ENCODE results near the gene TSHB.
"Not testable (repeated sequence)": the region's sequence is repeated elsewhere in the genome, so short reads cannot be mapped to it uniquely, and the experiment has no call there.

Gene TSHB

GRCh38 chr1:115029526-115029925 lies at the start of gene TSHB:
Gene TSHB, plus strand, starts transcription at chr1:115029826. Its CDS starts 3,537 bp downstream, at chr1:115033363.
- no peak within 1 kb of the TSS for H3K4me3 ChIP-seq (ENCODE audit: low read length)
- no peak within 1 kb of the TSS for H3K27ac ChIP-seq (ENCODE audit: low read length)
- no peaks in the 10 kb centered on the region for H3K4me1 ChIP-seq (ENCODE audit: insufficient read depth, low read length)
- H3K9ac ChIP-seq (ENCODE audit: low read depth, low read length) = no peak within 1 kb of the TSS
- no peaks in the 10 kb centered on the region for H3K9me3 ChIP-seq (ENCODE audit: insufficient read depth, low read depth, low read length)
- no peaks in the 10 kb centered on the region for H3K27me3 ChIP-seq (ENCODE audit: insufficient read depth, low read length)
- no peaks in the 10 kb centered on the region for H3K36me3 ChIP-seq (ENCODE audit: insufficient read depth, low read depth, low read length)

GRCh38 chr1:114982251-114982650 lies 47.4 kb upstream of the TSHB start:
- Histone ChIP-seq H3K27me3 (ENCODE audit: insufficient read depth, low read length) (no peaks in the 10 kb centered on the region), H3K9ac (ENCODE audit: low read depth, low read length) (no peak overlapping the region), H3K36me3 (ENCODE audit: insufficient read depth, low read depth, low read length) (no peaks in the 10 kb centered on the region), H3K27ac (ENCODE audit: low read length) (no peak overlapping the region), H3K4me3 (ENCODE audit: low read length) (no peak overlapping the region), H3K9me3 (ENCODE audit: insufficient read depth, low read depth, low read length) (no peaks in the 10 kb centered on the region), H3K4me1 (ENCODE audit: insufficient read depth, low read length) (no peaks in the 10 kb centered on the region)

DNA sequence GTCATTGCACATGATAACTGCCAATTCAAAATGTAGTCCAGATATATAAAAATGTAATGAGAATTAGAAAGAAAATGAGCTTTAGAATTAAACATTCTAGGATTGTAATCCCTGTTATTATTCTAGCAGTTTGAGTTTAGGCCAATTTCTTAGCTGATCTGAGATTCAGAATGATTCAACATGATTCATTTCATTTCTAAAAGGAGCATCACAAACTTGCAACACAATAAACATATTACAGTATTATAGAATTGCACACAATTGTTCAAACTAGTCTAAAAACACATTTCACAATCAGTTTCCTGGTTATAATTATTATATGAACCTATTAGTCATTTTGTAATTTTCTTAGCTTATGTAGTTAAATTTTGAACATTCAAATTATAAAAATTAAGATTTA lies 43.3 kb upstream of the TSHB start:
- no peaks in the 10 kb centered on the region for H3K27me3 ChIP-seq (ENCODE audit: insufficient read depth, low read length)

DNA sequence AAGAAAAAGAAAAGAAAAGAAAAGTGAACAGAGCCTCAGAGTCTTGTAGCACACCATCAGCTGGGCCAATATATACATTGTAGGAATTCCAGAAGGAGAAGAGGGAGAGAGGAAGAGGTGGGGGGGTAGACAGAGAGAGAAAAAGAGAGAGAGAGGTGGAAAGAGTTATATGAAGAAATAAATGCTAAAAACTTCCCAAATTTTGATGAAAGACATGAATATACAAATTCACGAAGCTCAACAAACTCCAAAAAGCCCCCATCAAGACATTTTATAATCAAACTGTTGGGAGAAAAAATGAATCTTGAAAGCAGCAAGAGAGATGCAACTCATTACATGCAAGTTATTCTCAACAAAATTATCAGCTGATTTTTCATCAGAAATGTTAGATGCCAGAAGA lies 41.5 kb upstream of the TSHB start:
- no peak overlapping the region for H3K4me3 ChIP-seq (ENCODE audit: low read length)
- peaks cover 11% of the 10 kb centered on the region; the same call in 1 of the 2 replicates for H3K9me3 ChIP-seq (ENCODE audit: insufficient read depth, low read depth, low read length)
- no peaks in the 10 kb centered on the region for H3K4me1 ChIP-seq (ENCODE audit: insufficient read depth, low read length)
- H3K36me3 ChIP-seq (ENCODE audit: insufficient read depth, low read depth, low read length) = no peaks in the 10 kb centered on the region
- no peak overlapping the region for H3K27ac ChIP-seq (ENCODE audit: low read length)
- H3K9ac ChIP-seq (ENCODE audit: low read depth, low read length) = no peak overlapping the region
- H3K27me3 ChIP-seq (ENCODE audit: insufficient read depth, low read length) = no peaks in the 10 kb centered on the region

More for the DNA sequence above, 43.3 kb upstream of the TSHB start:
- H3K4me3 ChIP-seq (ENCODE audit: low read length) = no peak overlapping the region
- H3K4me1 ChIP-seq (ENCODE audit: insufficient read depth, low read length) = no peaks in the 10 kb centered on the region
- H3K36me3 ChIP-seq (ENCODE audit: insufficient read depth, low read depth, low read length) = no peaks in the 10 kb centered on the region
- H3K27ac ChIP-seq (ENCODE audit: low read length) = no peak overlapping the region
- peaks cover 11% of the 10 kb centered on the region; the same call in 1 of the 2 replicates for H3K9me3 ChIP-seq (ENCODE audit: insufficient read depth, low read depth, low read length)
- no peak overlapping the region for H3K9ac ChIP-seq (ENCODE audit: low read depth, low read length)

GRCh38 chr1:114997510-114998289 lies 31.9 kb upstream of the TSHB start:
- Histone ChIP-seq H3K9ac (ENCODE audit: low read depth, low read length) (no peak overlapping the region), H3K4me1 (ENCODE audit: insufficient read depth, low read length) (no peaks in the 10 kb centered on the region), H3K27me3 (ENCODE audit: insufficient read depth, low read length) (no peaks in the 10 kb centered on the region), H3K36me3 (ENCODE audit: insufficient read depth, low read depth, low read length) (no peaks in the 10 kb centered on the region), H3K4me3 (ENCODE audit: low read length) (no peak overlapping the region), H3K27ac (ENCODE audit: low read length) (no peak overlapping the region), H3K9me3 (ENCODE audit: insufficient read depth, low read depth, low read length) (no peaks in the 10 kb centered on the region)

- no peaks in the 10 kb centered on the region for H3K9me3 ChIP-seq (ENCODE audit: insufficient read depth, low read depth, low read length)
- H3K27ac ChIP-seq (ENCODE audit: low read length) = no peak overlapping the region
- H3K9ac ChIP-seq (ENCODE audit: low read depth, low read length) = no peak overlapping the region
- H3K4me1 ChIP-seq (ENCODE audit: insufficient read depth, low read length) = no peaks in the 10 kb centered on the region
- no peaks in the 10 kb centered on the region for H3K36me3 ChIP-seq (ENCODE audit: insufficient read depth, low read depth, low read length)
- no peak overlapping the region for H3K4me3 ChIP-seq (ENCODE audit: low read length)
- no peaks in the 10 kb centered on the region for H3K27me3 ChIP-seq (ENCODE audit: insufficient read depth, low read length)
These were observed 23.4 kb upstream of the TSHB start for GRCh38 chr1:115006191-115006590.

GRCh38 chr1:115012006-115012405 lies 17.6 kb upstream of the TSHB start:
- Histone ChIP-seq H3K9ac (ENCODE audit: low read depth, low read length) (no peak overlapping the region), H3K9me3 (ENCODE audit: insufficient read depth, low read depth, low read length) (no peaks in the 10 kb centered on the region), H3K36me3 (ENCODE audit: insufficient read depth, low read depth, low read length) (no peaks in the 10 kb centered on the region), H3K4me3 (ENCODE audit: low read length) (no peak overlapping the region), H3K27ac (ENCODE audit: low read length) (no peak overlapping the region), H3K27me3 (ENCODE audit: insufficient read depth, low read length) (no peaks in the 10 kb centered on the region), H3K4me1 (ENCODE audit: insufficient read depth, low read length) (no peaks in the 10 kb centered on the region)

- Histone ChIP-seq H3K9ac (ENCODE audit: low read depth, low read length) (no peak overlapping the region), H3K4me1 (ENCODE audit: insufficient read depth, low read length) (no peaks in the 10 kb centered on the region), H3K27me3 (ENCODE audit: insufficient read depth, low read length) (no peaks in the 10 kb centered on the region), H3K36me3 (ENCODE audit: insufficient read depth, low read depth, low read length) (no peaks in the 10 kb centered on the region), H3K27ac (ENCODE audit: low read length) (no peak overlapping the region), H3K4me3 (ENCODE audit: low read length) (no peak overlapping the region), H3K9me3 (ENCODE audit: insufficient read depth, low read depth, low read length) (no peaks in the 10 kb centered on the region)
These were observed 17.2 kb upstream of the TSHB start for GRCh38 chr1:115012434-115012833.

DNA sequence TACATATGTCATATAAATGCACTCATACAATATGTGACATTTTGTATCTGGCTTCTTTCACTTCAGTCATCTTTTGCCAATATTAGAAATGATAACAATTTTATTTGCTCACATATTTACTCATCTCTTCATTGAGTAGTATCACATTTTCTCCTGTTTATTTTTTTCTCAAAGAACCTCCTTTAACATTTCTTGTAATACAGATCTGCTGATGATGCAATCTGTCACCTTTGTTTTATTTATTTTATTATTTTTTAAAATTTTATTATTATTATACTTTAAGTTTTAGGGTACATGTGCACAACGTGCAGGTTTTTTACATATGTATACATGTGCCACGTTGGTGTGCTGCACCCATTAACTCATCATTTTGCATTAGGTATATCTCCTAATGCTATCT lies 15.8 kb upstream of the TSHB start:
- no peak overlapping the region for H3K4me3 ChIP-seq (ENCODE audit: low read length)
- H3K27ac ChIP-seq (ENCODE audit: low read length) = no peak overlapping the region
- H3K27me3 ChIP-seq (ENCODE audit: insufficient read depth, low read length) = no peaks in the 10 kb centered on the region

GRCh38 chr1:115019549-115019948 lies 10.1 kb upstream of the TSHB start:
- H3K27me3 ChIP-seq (ENCODE audit: insufficient read depth, low read length); H3K9ac ChIP-seq (ENCODE audit: low read depth, low read length); H3K4me3 ChIP-seq (ENCODE audit: low read length); H3K36me3 ChIP-seq (ENCODE audit: insufficient read depth, low read depth, low read length); H3K27ac ChIP-seq (ENCODE audit: low read length); H3K9me3 ChIP-seq (ENCODE audit: insufficient read depth, low read depth, low read length); H3K4me1 ChIP-seq (ENCODE audit: insufficient read depth, low read length): not testable (repeated sequence)

More for the DNA sequence above, 15.8 kb upstream of the TSHB start:
- Histone ChIP-seq H3K9me3 (ENCODE audit: insufficient read depth, low read depth, low read length) (no peaks in the 10 kb centered on the region), H3K4me1 (ENCODE audit: insufficient read depth, low read length) (no peaks in the 10 kb centered on the region), H3K36me3 (ENCODE audit: insufficient read depth, low read depth, low read length) (no peaks in the 10 kb centered on the region), H3K9ac (ENCODE audit: low read depth, low read length) (no peak overlapping the region)

DNA sequence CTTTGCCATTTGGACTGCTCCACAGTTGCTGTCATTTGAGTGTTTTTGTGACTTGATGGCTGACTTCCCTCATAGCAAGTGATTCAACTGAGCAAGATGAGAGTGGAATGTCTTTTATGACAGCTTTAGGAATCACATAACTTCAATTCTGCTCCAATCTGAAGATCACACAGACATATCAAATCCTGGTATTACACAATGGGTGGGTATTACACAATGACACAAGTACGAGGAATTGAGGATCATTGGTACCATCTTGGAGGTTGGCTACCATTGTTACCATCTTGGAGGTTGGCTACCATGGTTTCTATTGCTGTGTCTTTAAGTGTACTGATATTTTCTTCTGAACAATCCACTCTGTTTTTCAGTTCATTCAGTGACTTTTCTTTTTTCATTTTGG lies 8.5 kb upstream of the TSHB start:
- Histone ChIP-seq H3K4me3 (ENCODE audit: low read length) (no peak overlapping the region), H3K4me1 (ENCODE audit: insufficient read depth, low read length) (no peaks in the 10 kb centered on the region), H3K27ac (ENCODE audit: low read length) (no peak overlapping the region), H3K36me3 (ENCODE audit: insufficient read depth, low read depth, low read length) (no peaks in the 10 kb centered on the region), H3K27me3 (ENCODE audit: insufficient read depth, low read length) (no peaks in the 10 kb centered on the region), H3K9me3 (ENCODE audit: insufficient read depth, low read depth, low read length) (peaks cover 9% of the 10 kb centered on the region; the same call in 1 of the 2 replicates), H3K9ac (ENCODE audit: low read depth, low read length) (no peak overlapping the region)

GRCh38 chr1:115023593-115023992 lies 6.0 kb upstream of the TSHB start:
- H3K36me3 ChIP-seq (ENCODE audit: insufficient read depth, low read depth, low read length) = no peaks in the 10 kb centered on the region
- no peaks in the 10 kb centered on the region for H3K27me3 ChIP-seq (ENCODE audit: insufficient read depth, low read length)
- H3K27ac ChIP-seq (ENCODE audit: low read length) = no peak overlapping the region
- H3K4me1 ChIP-seq (ENCODE audit: insufficient read depth, low read length) = no peaks in the 10 kb centered on the region
- no peak overlapping the region for H3K9ac ChIP-seq (ENCODE audit: low read depth, low read length)
- H3K9me3 ChIP-seq (ENCODE audit: insufficient read depth, low read depth, low read length) = peaks cover 9% of the 10 kb centered on the region; the same call in 1 of the 2 replicates
- no peak overlapping the region for H3K4me3 ChIP-seq (ENCODE audit: low read length)

Measured in iPS-20b (cell line).